GM12878 (cell line): ENCODE results near the gene TADA3. TPM values are rescaled to one million over a fixed set of nuclear protein-coding genes. Genes with fewer than 3 reads are reported as not detected.

Source experiments
- IRF4 ChIP-seq: IDR thresholded peaks from 2 replicates; pipeline ENCODE4 v1.6.1; 2011; ENCODE audit warnings: low read depth, low read length
- MYC ChIP-seq: IDR thresholded peaks from 2 replicates; pipeline ENCODE4 v1.6.1; 2011; ENCODE audit warnings: mild to moderate bottlenecking, low read length, moderate library complexity, inconsistent platforms; ENCODE audit not compliant: insufficient read depth, insufficient replicate concordance, insufficient read length, severe bottlenecking
- PAX8 ChIP-seq: fragments of 450-650 bp; IDR thresholded peaks from 2 replicates; pipeline ENCODE4 v1.6.1; 2017; ENCODE audit warnings: mild to moderate bottlenecking, moderate library complexity
- SMARCA5 ChIP-seq: fragments of 450-650 bp; IDR thresholded peaks from 2 replicates; pipeline ENCODE4 v1.6.1; 2017; ENCODE audit warnings: mild to moderate bottlenecking
- YBX1 ChIP-seq: fragments of 450-650 bp; IDR thresholded peaks from 2 replicates; pipeline ENCODE4 v1.6.1; 2016; ENCODE audit warnings: antibody characterized with exemption
- ZBED1 ChIP-seq: IDR thresholded peaks from 2 replicates; pipeline ENCODE4 v1.6.1; 2016; ENCODE audit warnings: borderline replicate concordance
- ZNF274 ChIP-seq: IDR thresholded peaks from one replicate; pipeline ENCODE4 v1.8.0; 2011; ENCODE audit not compliant: insufficient read length, insufficient read depth
- polyA plus RNA-seq, 11 experiments: library from polyadenylated mRNA; depleted of rRNA in 4 of 11; unstranded in 6 of 11; stranded (reverse) in 5 of 11; fragments of >200 nt; fragmentation: Nextera tagmentation in 4 of 11; fragmentation: Illumina TruSeq in 1 of 11; extraction: Ambion mirVana in 4 of 11; extraction: Trizol in 1 of 11; gene quantifications; 1 replicate in 1 of 11; 2 replicates in 10 of 11; pipeline versions ENCODE4 v1.2.1 to v1.2.3, GENCODE V29; 2011 to 2016; ENCODE audit warnings: inconsistent platforms in 2 of 11, missing spikeins in 2 of 11, low read depth in 1 of 11
- total RNA-seq, 4 experiments: library from RNA; depleted of rRNA in 3 of 4; stranded (reverse); fragments of >200 nt in 3 of 4; fragmentation: Illumina TruSeq in 1 of 4; extraction: Trizol in 1 of 4; gene quantifications; 2 replicates each; pipeline versions ENCODE4 v1.2.1 to v1.2.3, GENCODE V29; 2013 to 2021
- TF ChIP-seq, protein P1 (sequence below): fragments of 450-650 bp; formaldehyde crosslinking; IDR thresholded peaks from 2 replicates; pipeline ENCODE4 v1.4.0; 2022; ENCODE audit warnings: mild to moderate bottlenecking, moderate library complexity
- TF ChIP-seq, protein P2 (sequence below): IDR thresholded peaks from 2 replicates; pipeline ENCODE4 v1.6.1; 2012; ENCODE audit warnings: low read depth, low read length, improper control_type of control experiment
- TF ChIP-seq, protein P3 (sequence below): fragments of 150-350 bp; IDR thresholded peaks from 2 replicates; pipeline ENCODE4 v1.6.1; 2016; ENCODE audit warnings: low read depth, low read length
- TF ChIP-seq, protein P4 (sequence below): fragments of 450-650 bp; IDR thresholded peaks from 2 replicates; pipeline ENCODE4 v1.6.1; 2018; ENCODE audit warnings: borderline replicate concordance, mild to moderate bottlenecking; ENCODE audit not compliant: partially characterized antibody
- TF ChIP-seq, protein P5 (sequence below): IDR thresholded peaks from 2 replicates; pipeline ENCODE4 v1.6.1; 2012; ENCODE audit warnings: mild to moderate bottlenecking, low read depth, low read length

The TADA3 gene
- total and polyA plus RNA-seq, 10 of the 15 experiments (the other 5 are each of a cell fraction or from before 2014, with no cell fraction given): 2.6 to 71.2 (median 51.0) TPM

DNA sequence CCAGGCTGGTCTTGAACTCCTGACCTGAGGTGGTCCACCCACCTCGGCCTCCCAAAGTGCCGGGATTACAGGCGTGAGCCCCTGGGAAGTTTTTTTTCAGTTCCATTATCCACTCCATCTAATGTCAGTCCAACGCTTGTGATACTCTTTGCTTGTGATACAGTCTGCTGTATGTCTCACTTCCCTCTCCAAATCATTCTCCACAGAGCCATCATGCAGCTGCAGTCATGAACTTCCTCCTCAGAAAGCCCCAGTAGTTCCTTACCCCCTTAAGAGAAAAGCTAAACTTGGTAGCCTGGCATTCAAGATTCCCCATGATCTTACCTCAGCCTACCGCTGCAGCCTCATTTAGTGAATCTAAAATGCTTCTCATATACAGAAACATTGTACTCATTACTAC lies 2.9 kb upstream of the TADA3 start (continued):
- TF ChIP-seq, protein P1, sequence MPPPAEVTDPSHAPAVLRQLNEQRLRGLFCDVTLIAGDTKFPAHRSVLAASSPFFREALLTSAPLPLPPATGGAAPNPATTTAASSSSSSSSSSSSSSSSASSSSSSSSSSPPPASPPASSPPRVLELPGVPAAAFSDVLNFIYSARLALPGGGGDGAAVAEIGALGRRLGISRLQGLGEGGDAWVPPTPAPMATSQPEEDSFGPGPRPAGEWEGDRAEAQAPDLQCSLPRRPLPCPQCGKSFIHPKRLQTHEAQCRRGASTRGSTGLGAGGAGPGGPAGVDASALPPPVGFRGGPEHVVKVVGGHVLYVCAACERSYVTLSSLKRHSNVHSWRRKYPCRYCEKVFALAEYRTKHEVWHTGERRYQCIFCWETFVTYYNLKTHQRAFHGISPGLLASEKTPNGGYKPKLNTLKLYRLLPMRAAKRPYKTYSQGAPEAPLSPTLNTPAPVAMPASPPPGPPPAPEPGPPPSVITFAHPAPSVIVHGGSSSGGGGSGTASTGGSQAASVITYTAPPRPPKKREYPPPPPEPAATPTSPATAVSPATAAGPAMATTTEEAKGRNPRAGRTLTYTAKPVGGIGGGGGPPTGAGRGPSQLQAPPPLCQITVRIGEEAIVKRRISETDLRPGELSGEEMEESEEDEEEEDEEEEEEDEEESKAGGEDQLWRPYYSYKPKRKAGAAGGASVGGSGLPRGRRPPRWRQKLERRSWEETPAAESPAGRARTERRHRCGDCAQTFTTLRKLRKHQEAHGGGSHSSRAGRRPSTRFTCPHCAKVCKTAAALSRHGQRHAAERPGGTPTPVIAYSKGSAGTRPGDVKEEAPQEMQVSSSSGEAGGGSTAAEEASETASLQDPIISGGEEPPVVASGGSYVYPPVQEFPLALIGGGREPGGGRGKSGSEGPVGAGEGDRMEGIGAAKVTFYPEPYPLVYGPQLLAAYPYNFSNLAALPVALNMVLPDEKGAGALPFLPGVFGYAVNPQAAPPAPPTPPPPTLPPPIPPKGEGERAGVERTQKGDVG (CRISPR knock-in tag): no peak
- TF ChIP-seq, protein P2, sequence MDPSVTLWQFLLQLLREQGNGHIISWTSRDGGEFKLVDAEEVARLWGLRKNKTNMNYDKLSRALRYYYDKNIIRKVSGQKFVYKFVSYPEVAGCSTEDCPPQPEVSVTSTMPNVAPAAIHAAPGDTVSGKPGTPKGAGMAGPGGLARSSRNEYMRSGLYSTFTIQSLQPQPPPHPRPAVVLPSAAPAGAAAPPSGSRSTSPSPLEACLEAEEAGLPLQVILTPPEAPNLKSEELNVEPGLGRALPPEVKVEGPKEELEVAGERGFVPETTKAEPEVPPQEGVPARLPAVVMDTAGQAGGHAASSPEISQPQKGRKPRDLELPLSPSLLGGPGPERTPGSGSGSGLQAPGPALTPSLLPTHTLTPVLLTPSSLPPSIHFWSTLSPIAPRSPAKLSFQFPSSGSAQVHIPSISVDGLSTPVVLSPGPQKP: no peak
- TF ChIP-seq ZBED1 (no peak), IRF4 (0 out of 2 replicates have a peak, but pooled peaks have one; percentile 39), ZNF274 (no peak), PAX8 (no peak), SMARCA5 (no peak), MYC (no peak), YBX1 (no peak)
- TF ChIP-seq, protein P3, sequence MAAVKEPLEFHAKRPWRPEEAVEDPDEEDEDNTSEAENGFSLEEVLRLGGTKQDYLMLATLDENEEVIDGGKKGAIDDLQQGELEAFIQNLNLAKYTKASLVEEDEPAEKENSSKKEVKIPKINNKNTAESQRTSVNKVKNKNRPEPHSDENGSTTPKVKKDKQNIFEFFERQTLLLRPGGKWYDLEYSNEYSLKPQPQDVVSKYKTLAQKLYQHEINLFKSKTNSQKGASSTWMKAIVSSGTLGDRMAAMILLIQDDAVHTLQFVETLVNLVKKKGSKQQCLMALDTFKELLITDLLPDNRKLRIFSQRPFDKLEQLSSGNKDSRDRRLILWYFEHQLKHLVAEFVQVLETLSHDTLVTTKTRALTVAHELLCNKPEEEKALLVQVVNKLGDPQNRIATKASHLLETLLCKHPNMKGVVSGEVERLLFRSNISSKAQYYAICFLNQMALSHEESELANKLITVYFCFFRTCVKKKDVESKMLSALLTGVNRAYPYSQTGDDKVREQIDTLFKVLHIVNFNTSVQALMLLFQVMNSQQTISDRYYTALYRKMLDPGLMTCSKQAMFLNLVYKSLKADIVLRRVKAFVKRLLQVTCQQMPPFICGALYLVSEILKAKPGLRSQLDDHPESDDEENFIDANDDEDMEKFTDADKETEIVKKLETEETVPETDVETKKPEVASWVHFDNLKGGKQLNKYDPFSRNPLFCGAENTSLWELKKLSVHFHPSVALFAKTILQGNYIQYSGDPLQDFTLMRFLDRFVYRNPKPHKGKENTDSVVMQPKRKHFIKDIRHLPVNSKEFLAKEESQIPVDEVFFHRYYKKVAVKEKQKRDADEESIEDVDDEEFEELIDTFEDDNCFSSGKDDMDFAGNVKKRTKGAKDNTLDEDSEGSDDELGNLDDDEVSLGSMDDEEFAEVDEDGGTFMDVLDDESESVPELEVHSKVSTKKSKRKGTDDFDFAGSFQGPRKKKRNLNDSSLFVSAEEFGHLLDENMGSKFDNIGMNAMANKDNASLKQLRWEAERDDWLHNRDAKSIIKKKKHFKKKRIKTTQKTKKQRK: no peak
- TF ChIP-seq, protein P4, sequence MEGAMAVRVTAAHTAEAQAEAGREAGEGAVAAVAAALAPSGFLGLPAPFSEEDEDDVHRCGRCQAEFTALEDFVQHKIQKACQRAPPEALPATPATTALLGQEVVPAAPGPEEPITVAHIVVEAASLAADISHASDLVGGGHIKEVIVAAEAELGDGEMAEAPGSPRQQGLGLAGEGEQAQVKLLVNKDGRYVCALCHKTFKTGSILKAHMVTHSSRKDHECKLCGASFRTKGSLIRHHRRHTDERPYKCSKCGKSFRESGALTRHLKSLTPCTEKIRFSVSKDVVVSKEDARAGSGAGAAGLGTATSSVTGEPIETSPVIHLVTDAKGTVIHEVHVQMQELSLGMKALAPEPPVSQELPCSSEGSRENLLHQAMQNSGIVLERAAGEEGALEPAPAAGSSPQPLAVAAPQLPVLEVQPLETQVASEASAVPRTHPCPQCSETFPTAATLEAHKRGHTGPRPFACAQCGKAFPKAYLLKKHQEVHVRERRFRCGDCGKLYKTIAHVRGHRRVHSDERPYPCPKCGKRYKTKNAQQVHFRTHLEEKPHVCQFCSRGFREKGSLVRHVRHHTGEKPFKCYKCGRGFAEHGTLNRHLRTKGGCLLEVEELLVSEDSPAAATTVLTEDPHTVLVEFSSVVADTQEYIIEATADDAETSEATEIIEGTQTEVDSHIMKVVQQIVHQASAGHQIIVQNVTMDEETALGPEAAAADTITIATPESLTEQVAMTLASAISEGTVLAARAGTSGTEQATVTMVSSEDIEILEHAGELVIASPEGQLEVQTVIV: no peak
- TF ChIP-seq, protein P5, sequence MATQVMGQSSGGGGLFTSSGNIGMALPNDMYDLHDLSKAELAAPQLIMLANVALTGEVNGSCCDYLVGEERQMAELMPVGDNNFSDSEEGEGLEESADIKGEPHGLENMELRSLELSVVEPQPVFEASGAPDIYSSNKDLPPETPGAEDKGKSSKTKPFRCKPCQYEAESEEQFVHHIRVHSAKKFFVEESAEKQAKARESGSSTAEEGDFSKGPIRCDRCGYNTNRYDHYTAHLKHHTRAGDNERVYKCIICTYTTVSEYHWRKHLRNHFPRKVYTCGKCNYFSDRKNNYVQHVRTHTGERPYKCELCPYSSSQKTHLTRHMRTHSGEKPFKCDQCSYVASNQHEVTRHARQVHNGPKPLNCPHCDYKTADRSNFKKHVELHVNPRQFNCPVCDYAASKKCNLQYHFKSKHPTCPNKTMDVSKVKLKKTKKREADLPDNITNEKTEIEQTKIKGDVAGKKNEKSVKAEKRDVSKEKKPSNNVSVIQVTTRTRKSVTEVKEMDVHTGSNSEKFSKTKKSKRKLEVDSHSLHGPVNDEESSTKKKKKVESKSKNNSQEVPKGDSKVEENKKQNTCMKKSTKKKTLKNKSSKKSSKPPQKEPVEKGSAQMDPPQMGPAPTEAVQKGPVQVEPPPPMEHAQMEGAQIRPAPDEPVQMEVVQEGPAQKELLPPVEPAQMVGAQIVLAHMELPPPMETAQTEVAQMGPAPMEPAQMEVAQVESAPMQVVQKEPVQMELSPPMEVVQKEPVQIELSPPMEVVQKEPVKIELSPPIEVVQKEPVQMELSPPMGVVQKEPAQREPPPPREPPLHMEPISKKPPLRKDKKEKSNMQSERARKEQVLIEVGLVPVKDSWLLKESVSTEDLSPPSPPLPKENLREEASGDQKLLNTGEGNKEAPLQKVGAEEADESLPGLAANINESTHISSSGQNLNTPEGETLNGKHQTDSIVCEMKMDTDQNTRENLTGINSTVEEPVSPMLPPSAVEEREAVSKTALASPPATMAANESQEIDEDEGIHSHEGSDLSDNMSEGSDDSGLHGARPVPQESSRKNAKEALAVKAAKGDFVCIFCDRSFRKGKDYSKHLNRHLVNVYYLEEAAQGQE: no peak
- TF ChIP-seq, all 136 proteins: peak for 14
